Femur (tissue), 1 donor: ENCODE measurements around the gene CEP63.

ENCODE experiments used
- DNase-seq: peaks from one replicate; pipeline ENCODE4 v3.0.0-alpha.2; 2017

CEP63 gene

DNA sequence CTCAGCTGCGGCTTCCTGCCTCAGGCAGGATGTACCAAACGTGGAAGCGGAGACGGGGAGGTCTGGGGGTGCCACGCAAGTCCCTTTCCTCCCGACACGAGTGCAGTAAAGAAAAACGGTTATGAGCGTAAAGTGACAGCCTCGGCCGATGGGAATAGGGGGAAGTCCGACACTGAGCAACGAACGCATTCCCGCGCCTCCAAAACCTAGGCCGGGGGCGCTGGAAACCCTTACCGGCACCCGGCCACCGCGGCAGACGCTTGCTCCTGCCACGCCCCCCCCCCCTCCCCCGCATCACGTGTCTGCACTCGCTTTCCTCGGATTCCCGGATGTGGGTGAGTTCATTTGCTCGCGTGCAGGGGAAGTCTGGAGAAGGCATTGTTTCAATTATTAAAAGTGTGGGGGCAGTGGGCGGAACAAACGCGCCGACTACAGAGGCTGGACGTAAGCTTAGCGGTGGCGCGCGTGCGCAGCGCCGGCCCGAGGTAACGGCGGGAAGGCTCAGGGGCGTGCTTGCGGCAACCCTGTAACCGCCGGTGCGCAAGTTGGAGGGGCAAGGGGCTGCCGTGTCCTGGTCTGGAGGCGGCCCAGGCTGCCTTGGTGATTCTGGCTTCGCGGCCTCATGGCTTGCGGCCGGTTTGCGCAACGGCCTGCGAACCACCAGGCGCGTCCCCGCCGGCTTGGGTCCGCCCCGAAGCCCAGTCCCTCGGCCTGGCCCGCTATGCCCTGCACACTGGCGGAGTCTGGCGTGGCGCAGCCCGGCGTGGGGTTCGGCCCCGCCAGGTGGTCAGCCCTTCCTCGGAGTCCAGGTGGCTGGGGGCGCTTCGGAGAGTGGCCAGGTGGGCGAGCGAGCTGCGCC is at the start of gene CEP63, which contains the start of gene ANAPC13:
CEP63 (plus strand) TSS at position 340 of the 859 bp plus-strand sequence. CDS start 9,264 bp downstream, outside the sequence.
ANAPC13 (minus strand) TSS at position 268 of the 859 bp plus-strand sequence. CDS start 3,081 bp downstream, outside the sequence.
- peak; percentile 98 for DNase-seq

DNA sequence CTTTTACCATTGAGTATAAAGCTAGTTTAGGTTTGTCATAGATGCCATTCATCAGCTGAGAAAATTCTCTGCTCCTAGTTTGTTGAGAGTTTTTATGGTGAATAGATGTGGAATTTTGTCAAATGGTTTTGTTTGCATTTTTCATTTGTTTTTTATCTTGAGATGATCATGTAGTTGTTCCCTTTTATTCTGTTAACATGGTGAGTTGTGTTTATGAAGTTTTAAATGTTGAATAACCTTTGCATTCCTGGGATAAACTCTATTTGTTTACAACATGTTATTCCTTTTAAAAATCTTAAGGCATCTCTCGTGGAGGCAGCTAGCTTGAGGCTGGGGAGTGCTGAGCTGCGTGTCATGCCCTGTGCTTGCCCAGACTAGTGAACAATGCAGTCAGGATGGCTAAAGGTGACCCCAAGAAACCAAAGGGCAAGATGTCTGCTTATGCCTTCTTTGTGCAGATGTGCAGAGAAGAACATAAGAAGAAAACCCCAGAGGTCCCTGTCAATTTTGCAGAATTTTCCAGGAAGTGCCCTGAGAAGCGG is 48.6 kb upstream of the CEP63 start:
- no peak for DNase-seq

DNA sequence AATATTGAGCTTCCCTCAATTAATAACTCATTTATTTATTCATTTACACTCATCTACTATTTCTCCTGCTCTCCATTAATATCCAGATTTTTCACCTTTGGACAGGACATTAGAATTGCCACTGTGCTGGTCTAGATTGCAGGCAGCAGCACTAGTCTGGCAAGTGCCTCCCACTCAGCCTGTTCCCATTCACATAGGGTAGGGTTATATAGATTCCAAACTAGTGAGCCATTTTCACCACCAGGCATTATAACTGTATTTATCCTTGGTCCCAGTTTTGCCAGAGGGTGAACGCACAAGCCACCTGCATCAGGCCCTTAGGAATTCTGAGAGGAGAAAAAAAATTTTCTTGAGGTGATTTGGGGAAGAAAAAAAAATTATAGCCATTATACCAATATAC is 44.5 kb upstream of the CEP63 start:
- no peak for DNase-seq

DNA sequence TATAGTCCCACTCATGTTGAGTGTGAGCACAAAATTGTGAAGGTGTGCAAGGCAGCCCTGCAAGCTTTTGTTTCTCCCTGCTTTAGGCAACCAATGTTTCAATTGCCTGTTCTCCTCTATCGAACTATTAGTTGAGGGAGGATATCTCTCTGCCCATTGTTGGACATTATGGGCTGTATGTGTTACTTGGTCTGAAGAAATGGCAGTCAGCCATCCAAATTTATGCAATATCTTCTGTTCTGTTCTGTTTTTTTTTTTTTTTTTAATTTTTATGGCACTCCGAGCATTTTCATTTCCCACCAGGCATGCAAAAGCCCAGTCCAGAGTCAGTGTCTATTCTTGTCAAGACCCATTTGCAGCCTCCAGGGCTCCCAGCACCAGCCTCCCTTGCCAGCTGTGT is 44.0 kb upstream of the CEP63 start:
- DNase-seq, result no peak

DNA sequence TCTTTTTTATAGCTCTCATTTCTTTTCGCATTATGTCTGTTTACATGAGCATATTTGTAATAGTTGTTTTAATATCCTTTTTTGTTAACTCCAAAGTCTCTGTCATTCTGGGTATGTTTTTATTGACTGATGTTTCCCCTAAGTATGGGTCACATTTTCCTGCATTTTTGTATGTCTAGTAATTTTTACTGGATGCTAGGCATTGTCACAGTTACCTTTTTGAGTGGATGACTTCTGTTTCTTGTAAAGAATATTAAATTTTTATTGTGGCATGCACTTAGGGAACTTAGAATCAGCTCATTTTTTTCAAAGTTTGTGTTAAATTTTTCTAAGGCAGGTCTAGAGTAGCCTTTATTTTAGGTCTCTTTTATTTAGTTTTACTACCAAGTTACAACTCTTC is 40.8 kb upstream of the CEP63 start:
- no peak for DNase-seq

DNA sequence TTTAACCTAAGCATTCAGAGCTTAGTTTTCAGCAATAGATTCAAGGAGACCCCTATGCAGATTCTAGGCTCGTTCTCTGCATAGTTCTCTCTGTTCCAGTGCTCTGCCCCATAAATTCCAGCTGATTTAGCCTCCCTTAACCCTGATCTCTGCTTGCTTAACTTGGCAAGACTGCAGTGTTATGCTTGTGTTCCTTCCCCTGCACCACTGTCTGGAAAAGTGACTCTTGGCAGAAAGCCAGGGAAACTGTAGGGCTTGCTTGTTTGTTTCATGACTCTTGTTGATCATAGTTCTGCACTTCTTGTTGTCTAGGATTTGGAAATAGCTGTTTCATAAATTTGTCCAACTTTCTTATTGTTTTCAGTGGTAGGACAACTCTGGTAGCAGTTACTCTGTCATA is 40.2 kb upstream of the CEP63 start:
- peak; percentile 55 for DNase-seq

DNA sequence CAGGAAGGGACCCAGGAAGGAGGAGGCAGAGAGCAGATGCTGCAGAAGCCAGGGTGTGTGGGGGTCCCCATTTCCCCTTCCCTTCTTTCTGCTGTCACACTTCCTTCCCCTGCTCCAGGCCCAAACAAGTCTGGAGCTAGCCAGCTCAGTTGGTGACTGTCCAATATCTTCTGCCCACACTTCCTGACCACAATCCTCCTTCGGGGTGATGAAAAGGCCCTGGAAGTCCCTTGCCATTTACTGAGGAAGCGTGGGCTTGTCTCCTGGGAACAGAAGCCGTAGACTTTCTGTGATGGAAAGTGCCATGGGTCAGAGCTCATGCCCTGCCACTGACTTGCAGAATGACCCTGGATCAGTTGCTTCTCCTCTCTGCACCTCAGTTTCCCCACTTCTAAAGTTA is 39.1 kb upstream of the CEP63 start:
- DNase-seq, result peak; percentile 46

DNA sequence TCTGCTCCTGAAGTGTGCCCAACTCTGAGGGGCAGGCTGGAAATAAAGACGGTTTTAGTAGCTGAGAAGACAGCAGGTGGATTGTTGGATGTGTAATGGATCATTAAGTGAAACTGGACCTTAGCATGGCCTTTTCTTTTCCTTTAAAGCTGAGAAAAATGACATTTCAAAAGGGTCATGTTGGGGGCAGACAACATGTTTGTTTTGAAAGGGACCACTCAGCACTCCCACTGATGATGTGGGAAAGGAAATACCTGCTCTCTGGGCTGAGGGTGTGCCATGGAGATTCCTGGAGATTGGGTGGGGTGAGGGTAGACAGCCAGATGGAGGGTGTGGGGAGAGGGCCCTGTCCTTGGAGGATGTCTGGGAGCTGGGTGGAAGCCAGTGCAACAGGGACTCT is 38.5 kb upstream of the CEP63 start:
- DNase-seq, result no peak

DNA sequence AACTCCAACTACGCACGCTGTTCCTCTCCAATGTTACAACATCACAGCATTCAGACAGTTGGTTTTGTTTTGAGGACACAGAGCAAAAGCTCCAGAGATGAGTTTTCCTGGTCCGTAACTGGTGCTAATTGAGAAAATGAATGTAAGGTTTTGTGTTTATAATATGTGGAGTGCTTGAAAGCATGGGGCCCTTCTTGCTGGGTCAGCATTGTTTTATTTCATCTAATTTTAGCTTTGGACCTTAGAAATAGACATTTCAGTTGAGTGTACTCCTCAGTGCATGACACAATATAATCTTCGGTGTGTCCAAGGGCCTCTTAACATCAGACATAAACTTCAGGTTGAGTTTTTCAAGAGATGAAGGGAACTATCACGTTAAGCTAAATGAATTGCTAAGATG is 37.2 kb upstream of the CEP63 start:
- no peak for DNase-seq

DNA sequence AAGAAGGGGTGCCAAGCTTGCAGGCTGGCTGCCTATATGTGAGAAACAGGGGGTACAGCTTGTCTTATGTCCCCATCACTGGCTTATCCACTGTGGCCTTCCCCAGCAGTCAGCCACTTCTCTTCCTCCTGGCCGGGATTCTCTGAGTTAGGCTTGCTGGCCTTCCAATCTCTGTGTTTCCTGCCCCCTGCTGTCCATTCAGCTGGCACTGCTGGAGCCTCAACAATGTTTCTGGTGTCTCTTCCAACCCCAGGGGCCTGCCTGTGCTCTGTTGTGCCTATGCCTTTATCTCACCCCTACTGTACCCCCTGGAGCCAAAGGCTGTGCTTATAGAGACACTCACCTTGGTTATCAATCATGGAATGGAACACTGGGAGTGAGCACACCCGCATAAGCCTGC is 36.6 kb upstream of the CEP63 start:
- no peak for DNase-seq

DNA sequence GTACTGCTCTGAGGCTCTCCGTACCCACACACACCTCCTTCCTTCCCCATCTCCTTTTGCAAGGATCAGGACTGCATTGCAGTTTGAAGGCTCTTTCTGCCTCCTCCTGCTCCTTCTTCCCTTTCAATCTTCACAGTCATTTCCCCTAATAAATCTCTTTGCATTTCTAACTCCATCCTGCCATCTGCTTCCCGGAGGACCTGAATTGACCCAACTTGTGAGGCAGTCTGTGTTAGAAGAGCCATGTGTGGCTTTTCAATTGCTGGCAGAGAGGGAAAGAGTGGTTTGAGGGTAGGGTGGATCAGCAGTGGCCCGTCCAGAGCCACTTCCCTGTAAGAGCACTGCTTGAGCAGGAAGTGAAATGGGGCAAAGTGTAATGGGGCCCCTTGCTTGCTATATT is 35.9 kb upstream of the CEP63 start:
- DNase-seq, result no peak

DNA sequence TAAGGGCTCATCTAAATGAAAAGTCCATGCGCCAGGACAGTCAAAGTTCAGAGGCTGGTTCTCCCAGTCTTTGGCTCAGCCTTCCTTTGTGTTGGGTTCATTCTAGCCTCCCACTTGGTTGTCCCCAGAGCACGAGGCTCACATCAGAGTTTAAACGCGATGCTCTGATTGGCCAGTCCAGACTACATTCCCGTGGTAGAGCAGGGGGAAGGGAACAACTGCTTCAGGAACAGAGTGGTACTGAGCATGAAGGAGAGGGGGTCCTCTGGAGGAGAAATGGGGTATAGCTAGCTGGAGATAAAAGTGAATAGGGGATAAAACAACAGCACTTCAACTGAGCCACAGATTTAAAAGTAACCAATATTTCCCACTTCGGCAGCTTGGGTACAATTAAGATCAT is 32.2 kb upstream of the CEP63 start:
- DNase-seq, result no peak

DNA sequence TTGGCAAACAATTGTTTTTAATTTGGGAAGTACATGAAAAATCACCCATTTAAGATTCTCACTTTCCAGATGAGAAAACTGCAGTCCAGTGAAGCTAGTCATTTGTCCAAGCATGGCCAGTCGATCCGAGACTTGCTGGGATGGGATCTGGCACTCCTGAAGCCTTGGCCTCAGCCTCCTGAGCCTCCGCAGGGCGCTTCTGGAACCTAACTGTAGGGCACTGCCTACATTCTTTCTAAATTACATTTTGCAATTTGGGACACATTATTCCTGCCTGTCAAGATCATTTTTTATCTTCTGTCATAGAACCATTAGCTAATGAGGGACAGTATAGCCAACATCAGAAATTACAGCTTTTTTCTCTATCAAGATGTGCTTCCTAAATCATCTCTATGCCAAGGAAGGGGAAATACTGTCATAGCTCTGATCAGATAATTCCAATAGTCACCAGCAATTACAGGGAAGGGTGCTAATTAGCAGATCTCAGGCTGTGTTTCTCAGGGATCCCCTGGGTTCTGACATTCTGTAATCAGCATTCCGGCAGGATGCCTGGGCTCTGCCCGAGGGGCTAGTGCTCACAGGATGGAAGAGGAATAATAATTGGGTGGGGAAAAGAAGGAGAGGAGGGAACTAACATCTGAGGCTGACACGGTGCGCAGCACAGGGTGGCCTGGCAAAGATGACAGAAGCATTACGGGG is 28.3 kb upstream of the CEP63 start:
- no peak for DNase-seq

DNA sequence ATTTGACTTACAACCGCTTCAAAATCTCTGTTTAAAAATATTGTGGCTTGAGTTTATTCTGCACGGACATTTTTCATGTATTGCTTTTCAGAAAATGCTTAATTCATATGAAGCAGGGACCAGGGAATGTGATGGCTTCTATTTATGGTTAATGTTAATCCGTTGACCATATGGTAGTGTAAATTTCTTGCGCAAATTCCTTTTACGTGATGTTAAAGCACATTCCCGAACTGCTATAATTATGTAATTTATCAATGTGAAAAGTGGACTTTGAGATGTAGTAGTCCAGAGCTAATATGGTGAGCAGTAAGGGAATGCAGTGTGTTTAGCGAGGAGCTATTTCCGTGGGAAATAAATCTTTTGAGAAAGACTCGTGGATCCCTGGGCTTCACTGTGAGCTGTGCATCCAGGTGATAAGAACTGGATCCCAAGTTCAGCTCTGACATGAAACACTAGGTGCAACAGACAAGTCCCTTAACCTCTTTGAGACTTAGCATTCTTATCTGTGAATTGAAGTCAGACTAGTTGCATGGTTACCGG is 27.4 kb upstream of the CEP63 start:
- no peak for DNase-seq

DNA sequence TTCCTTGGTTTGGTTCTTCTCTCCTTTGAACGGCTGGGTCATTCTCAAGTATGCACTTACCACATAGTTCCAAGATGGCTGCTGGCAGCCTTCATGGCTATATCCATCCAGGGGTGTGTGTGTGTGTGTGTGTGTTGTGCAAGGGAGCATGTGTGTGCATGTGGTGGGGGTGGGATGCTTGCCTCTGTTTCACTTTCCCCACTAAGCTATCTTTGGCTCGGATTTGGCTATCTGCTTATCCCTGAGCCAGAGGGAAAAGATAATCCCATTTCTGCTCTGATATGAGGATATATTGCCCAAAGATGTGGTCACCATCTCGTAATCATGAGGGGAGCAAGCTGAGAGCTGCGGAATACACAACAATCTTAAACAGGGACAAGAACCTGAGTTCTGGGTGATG is 26.3 kb upstream of the CEP63 start:
- DNase-seq, result no peak

DNA sequence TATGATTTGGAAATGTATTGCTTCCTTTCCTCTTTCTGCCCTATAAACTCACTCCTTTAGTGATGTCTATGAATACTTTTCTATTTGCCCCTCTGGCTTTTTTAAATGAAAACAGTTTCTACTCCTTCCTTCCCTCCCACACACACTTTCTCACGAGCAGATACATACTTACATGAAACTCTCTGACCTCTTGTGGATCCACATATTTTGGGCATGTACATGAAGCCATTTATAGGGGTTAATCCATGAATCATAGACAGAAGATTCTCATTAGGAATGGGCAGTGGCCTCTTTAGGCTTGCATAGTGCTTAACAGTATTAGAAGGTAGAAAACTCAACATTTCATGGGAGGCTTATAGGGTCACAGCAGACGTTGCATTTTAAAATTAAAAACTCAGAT is 24.9 kb upstream of the CEP63 start:
- no peak for DNase-seq

DNA sequence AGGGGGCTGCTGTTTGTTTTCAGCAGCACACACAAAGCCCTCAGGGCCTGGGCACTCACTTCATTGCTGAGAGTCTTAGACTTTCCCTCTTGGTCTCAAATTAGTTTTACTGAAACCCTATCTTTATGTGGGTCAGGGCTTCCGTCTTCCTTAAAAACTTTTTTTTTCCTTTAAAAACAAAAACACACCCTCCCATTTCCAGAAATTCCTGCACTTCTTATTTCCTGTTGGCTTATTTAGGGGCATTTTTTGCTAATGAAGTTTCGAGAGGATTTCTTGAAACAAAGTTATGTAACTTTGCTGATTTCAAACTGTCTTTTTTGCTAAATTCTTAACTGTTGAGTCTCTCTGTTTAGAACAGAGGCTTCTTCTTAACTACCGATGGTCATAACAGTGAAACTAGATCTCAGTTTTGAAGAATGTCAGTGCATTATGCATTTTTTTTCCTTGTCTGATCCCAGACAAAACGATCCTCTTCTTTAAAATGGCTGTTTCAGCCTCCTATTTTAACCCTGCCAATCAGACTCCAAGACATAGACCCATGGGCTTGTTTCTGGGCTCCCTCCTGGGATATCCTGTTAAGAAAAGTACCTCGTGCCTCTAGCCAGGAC is 23.4 kb upstream of the CEP63 start:
- DNase-seq, result no peak

DNA sequence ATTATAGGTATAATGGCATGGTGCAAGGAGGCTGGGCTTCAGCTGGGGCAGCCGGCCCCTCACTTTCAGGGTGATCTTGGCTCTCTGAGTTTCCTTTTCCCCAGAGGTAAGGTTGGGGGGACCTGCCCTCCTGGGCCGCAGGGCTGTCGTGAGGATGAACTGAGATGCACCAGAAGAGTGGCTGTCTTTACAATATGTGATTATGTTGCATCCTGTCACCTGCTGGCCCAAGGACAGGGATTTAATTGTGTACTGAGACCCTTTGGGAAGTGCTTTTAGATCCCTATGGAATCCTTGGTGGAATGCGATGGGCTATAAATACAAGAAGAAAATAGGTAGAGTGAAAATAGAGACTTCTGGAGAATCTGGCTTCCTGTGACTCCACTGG is 22.2 kb upstream of the CEP63 start:
- DNase-seq, result no peak

DNA sequence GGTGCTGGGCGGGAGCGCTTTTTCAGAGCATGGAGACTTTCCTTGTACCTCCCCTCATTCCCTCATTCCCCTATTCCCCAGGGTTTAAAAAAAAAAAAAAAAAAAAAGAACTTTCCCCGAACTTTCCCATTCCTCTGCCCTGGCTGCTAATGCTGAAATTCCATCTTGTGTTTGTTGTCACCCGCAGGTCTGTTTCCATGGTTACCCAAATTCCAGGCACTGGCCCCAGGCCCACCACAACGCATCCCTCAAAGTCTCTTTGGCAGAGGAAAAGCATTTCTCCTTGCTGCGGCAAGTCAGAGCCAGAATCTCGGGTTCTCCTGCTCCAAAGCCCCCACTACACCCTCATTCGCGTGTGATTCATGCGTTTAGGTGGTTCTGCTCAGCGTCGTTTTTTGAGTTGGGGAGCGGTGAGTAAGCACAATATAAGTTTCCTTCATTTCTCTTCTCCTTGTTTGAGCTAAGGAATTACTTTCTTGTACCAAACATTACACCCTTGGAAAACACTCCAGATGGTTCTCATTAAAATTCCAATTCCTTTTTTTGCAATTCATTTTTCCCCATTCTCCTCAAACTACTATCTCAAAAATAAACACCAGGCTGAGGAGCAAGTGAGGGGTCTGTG is 21.7 kb upstream of the CEP63 start:
- DNase-seq, result peak; percentile 96

DNA sequence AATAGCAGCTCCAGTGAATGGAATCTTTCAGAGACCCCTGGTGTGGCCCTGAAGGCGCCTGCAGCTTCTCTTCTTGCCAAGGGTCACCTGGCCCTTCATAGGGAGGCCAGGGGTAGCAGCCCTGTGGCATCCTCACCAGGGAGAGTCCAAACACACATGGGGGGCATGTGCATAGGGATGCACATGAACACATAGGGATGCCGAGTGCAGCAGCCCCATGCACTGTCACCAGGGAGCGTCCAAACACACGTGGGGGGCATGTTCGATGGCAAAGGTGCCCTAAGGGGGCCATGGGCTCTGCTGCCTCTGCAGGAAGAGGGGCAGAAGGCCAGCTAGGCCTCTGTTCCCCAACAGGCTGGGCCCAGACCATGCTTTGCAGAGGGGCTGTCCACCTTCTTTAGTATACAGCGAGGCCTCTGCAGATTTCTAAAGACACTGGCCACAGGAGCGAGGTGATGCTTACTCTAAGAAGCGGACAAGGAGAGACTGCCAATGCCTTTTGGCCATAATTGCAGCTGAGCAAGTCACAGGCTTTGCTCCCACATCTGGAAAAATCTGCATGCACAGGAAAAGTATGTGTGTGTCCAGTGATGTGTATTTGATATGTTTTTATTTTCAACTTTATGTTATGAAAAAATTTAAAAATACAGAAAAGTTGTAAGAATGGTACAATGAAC is 21.0 kb upstream of the CEP63 start:
- peak; percentile 80 for DNase-seq

DNA sequence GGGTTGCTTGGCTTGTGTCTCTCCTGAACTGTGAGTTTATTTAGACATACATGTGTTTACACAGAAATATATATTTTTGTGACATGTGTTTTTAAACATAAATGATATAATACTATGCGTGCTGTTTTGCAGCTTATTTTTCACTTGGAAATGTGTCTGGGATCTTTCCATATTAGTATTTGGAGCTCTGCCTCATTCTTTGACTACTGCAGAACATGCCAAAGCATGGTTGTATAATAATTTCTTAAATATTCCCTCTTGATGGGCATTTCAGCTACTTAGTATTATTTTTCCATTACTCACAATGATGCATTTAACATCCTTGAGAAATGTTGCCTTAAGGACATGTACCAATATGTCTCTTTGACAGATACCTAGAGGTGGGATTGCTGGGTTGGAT is 19.5 kb upstream of the CEP63 start:
- DNase-seq, result no peak

DNA sequence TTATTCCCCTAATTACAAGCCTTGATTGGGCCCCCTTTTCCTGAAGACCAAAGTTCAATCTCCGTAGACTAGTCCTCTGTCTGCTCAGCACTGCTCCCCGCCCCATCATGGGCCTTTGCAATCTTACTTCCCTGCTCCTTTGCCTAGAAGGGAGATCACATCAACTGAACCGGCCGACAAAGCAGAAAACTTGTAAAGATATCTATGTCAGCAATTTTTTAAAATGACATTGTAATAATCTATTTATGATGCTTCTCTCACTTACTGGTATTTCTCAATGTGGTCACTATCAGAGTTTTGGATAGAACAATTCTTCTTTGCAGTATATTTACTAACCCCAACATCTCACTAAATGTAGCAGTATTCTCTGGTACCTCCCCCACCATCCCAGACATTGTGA is 17.3 kb upstream of the CEP63 start:
- DNase-seq, result no peak
